ENCODE data around the gene GPR162.
A peak's percentile ranks its signal among the peaks of the same experiment; 100 is the strongest.

GPR162 gene

GRCh38 chr12:6827982-6828780 is 6.6 kb downstream of the GPR162 start, which contains the start of gene P3H3:
Gene P3H3, plus strand, starts transcription at chr12:6828407. Its CDS starts 34 bp downstream, at chr12:6828441.
- peak within 1 kb of the TSS; percentile 87 to 91 for H3K27ac ChIP-seq
- DNase-seq, result no peak
- peaks cover 0 to 40% (median 32%) of the 10 kb centered on the region in 4 donors for H3K4me1 ChIP-seq
- H3K36me3 ChIP-seq, result peaks cover 0 to 32% (median 4%) of the 10 kb centered on the region in 3 donors
- no peaks in the 10 kb centered on the region for H3K9me3 ChIP-seq
- H3K27me3 ChIP-seq, result peaks cover 0 to 19% of the 10 kb centered on the region in 2 donors
- peak within 1 kb of the TSS; percentile 64 to 89 for H3K4me3 ChIP-seq
- no peak for TF ChIP-seq CTCF (IDR thresholded peaks at IDR 0.05)
- intact Hi-C loops (cut with DNase I; ENCODE audit: low total_unique reads), result loop anchor here (5.0 kb wide), 1 partner anchor 76 kb away; the partner anchor contains the start of gene MLF2

- Histone ChIP-seq H3K4me3 (peak overlapping the region; percentile 64 to 89), H3K36me3 (peaks cover 0 to 40% (median 12%) of the 10 kb centered on the region in 3 donors), H3K9me3 (no peaks in the 10 kb centered on the region), H3K27me3 (peaks cover 0 to 11% of the 10 kb centered on the region in 2 donors), H3K4me1 (peaks cover 0 to 40% (median 32%) of the 10 kb centered on the region in 4 donors), H3K27ac (peak overlapping the region; percentile 87 to 91)
- intact Hi-C loops (cut with DNase I; ENCODE audit: low total_unique reads), result loop anchor here (5.0 kb wide), 1 partner anchor 77 kb away; the partner anchor contains the start of gene MLF2
- TF ChIP-seq CTCF (IDR thresholded peaks at IDR 0.05), result no peak
- peak in 1 of 2 donors; percentile 52 for DNase-seq
Observed at GRCh38 chr12:6828781-6829535, 7.3 kb downstream of the GPR162 start.

- Histone ChIP-seq H3K9me3 (no peaks in the 10 kb centered on the region), H3K36me3 (peaks cover 0 to 47% (median 15%) of the 10 kb centered on the region in 3 donors), H3K4me3 (peak overlapping the region; percentile 64 to 89), H3K27ac (peak overlapping the region; percentile 87 to 91), H3K4me1 (peaks cover 0 to 40% (median 32%) of the 10 kb centered on the region in 4 donors), H3K27me3 (peaks cover 0 to 4% of the 10 kb centered on the region in 2 donors)
- intact Hi-C loops (cut with DNase I; ENCODE audit: low total_unique reads), result loop anchor here (5.0 kb wide), 1 partner anchor 77 kb away; the partner anchor contains the start of gene MLF2
- no peak for DNase-seq
- no peak for TF ChIP-seq CTCF (IDR thresholded peaks at IDR 0.05)
Observed at GRCh38 chr12:6829536-6830220, 8.1 kb downstream of the GPR162 start.

GRCh38 chr12:6830286-6830890 is 8.8 kb downstream of the GPR162 start:
- H3K4me3 ChIP-seq, result no peak overlapping the region
- H3K4me1 ChIP-seq, result peaks cover 0 to 34% (median 26%) of the 10 kb centered on the region in 4 donors
- H3K27ac ChIP-seq, result peak overlapping the region; percentile 87 to 91
- H3K36me3 ChIP-seq, result peaks cover 0 to 49% (median 15%) of the 10 kb centered on the region in 3 donors
- H3K27me3 ChIP-seq, result no peaks in the 10 kb centered on the region
- TF ChIP-seq CTCF (IDR thresholded peaks at IDR 0.05), result no peak
- no peaks in the 10 kb centered on the region for H3K9me3 ChIP-seq
- intact Hi-C loops (cut with DNase I; ENCODE audit: low total_unique reads), result no loop called here
- DNase-seq, result no peak

GRCh38 chr12:6830999-6831398 is 9.4 kb downstream of the GPR162 start:
- no peak overlapping the region for H3K4me3 ChIP-seq
- DNase-seq, result no peak
- TF ChIP-seq CTCF (IDR thresholded peaks at IDR 0.05), result no peak
- no peaks in the 10 kb centered on the region for H3K27me3 ChIP-seq
- H3K36me3 ChIP-seq, result peaks cover 0 to 49% (median 15%) of the 10 kb centered on the region in 3 donors
- no peaks in the 10 kb centered on the region for H3K9me3 ChIP-seq
- H3K4me1 ChIP-seq, result peaks cover 0 to 28% (median 22%) of the 10 kb centered on the region in 4 donors
- intact Hi-C loops (cut with DNase I; ENCODE audit: low total_unique reads), result no loop called here
- H3K27ac ChIP-seq, result no peak overlapping the region
